SK-N-SH (cell line): Measurements from ENCODE around the gene CPLANE1. TPM values are rescaled to one million over a fixed set of nuclear protein-coding genes. Genes with fewer than 3 reads are reported as not detected.
"Not testable (repeated sequence)": the region's sequence is repeated elsewhere in the genome, so short reads cannot be mapped to it uniquely, and the experiment has no call there.

Experiments used
- CTCF ChIA-PET: fragments of 300-600, 350-600 bp; formaldehyde crosslinking; extraction: SDS; loops from one replicate; lab custom pipeline; 2021; lab: Yijun Ruan, JAX
- POLR2A ChIA-PET: fragments of 350-600 bp; sonication (Branson Sonifier 250); formaldehyde crosslinking; extraction: SDS; loops from one replicate; lab custom pipeline; 2020; ENCODE audit warnings: antibody characterized with exemption, inconsistent platforms; lab: Yijun Ruan, JAX
- DNase-seq: peaks from one replicate; pipeline ENCODE4 v3.0.0; 2012
- H2AFZ ChIP-seq: fragments of 200-600 bp; sonication (generic); 2 replicates; pipeline ENCODE4 v1.8.1; 2016; ENCODE audit warnings: antibody characterized with exemption, mild to moderate bottlenecking, low read depth
- H3F3A ChIP-seq: fragments of 200-600 bp; sonication (generic); replicated peaks from 2 replicates; pipeline ENCODE3; 2016; ENCODE audit warnings: antibody characterized with exemption, mild to moderate bottlenecking; ENCODE audit not compliant: insufficient read depth
- H3K27ac ChIP-seq, 2 experiments: fragments of 200-500 bp in 1 of 2; fragments of 200-600 bp in 1 of 2; sonication (Bioruptor generic) in 1 of 2; sonication (generic), shearing (Covaris generic) in 1 of 2; 2 replicates each; pipeline versions ENCODE4 v1.5.1 to v1.6.1; 2014 to 2016; ENCODE audit warnings: low read depth in 2 of 2, inconsistent platforms in 1 of 2, low read length in 1 of 2, mild to moderate bottlenecking in 1 of 2, mixed read lengths in 1 of 2
- H3K27me3 ChIP-seq: fragments of 200-600 bp; sonication (generic), shearing (Covaris generic); 2 replicates; pipeline ENCODE4 v1.6.1; 2016; ENCODE audit warnings: mixed run types; ENCODE audit not compliant: insufficient read depth
- H3K36me3 ChIP-seq, 2 experiments: fragments of 200-500 bp in 1 of 2; fragments of 200-600 bp in 1 of 2; sonication (Bioruptor generic) in 1 of 2; sonication (generic) in 1 of 2; replicated peaks in 1 of 2; 2 replicates each; pipeline versions ENCODE3 to v1.5.1; 2014 to 2016; ENCODE audit warnings: low read length in 1 of 2, mild to moderate bottlenecking in 1 of 2; ENCODE audit not compliant: insufficient read depth in 2 of 2, control insufficient read depth in 1 of 2
- H3K4me1 ChIP-seq, 2 experiments: fragments of 200-500 bp in 1 of 2; fragments of 200-600 bp in 1 of 2; sonication (Bioruptor generic) in 1 of 2; sonication (generic), shearing (Covaris generic) in 1 of 2; 2 replicates each; pipeline versions ENCODE4 v1.5.1 to v1.6.1; 2014 to 2016; ENCODE audit warnings: low read depth in 1 of 2, low read length in 1 of 2, mixed run types in 1 of 2; ENCODE audit not compliant: insufficient read depth in 2 of 2, control insufficient read depth in 1 of 2
- H3K4me2 ChIP-seq: fragments of 200-600 bp; sonication (generic), shearing (Covaris generic); 2 replicates; pipeline ENCODE4 v1.6.1; 2017; ENCODE audit warnings: mixed run types
- H3K4me3 ChIP-seq, 2 experiments: fragments of 200-500 bp in 1 of 2; fragments of 200-600 bp in 1 of 2; sonication (Bioruptor generic) in 1 of 2; sonication (generic), shearing (Covaris generic) in 1 of 2; 2 replicates each; pipeline versions ENCODE4 v1.5.1 to v1.8.1; 2014 to 2016; ENCODE audit warnings: low read depth in 2 of 2, inconsistent platforms in 1 of 2, low read length in 1 of 2, mild to moderate bottlenecking in 1 of 2, mixed read lengths in 1 of 2, moderate library complexity in 1 of 2
- H3K79me2 ChIP-seq: fragments of 200-600 bp; sonication (generic); 2 replicates; pipeline ENCODE4 v1.8.1; 2017; ENCODE audit warnings: mild to moderate bottlenecking; ENCODE audit not compliant: insufficient read depth
- H3K9ac ChIP-seq: fragments of 200-600 bp; sonication (generic); 2 replicates; pipeline ENCODE4 v1.6.1; 2017; ENCODE audit warnings: mixed run types
- H3K9me2 ChIP-seq: fragments of 200-600 bp; sonication (generic); 2 replicates; pipeline ENCODE4 v1.6.1; 2017; ENCODE audit warnings: mixed run types
- H3K9me3 ChIP-seq: fragments of 200-600 bp; sonication (generic); 2 replicates; pipeline ENCODE4 v1.6.1; 2017; ENCODE audit warnings: mixed run types, mild to moderate bottlenecking, moderate library complexity
- H4K20me1 ChIP-seq: fragments of 200-600 bp; sonication (generic); 2 replicates; pipeline ENCODE4 v1.6.1; 2017; ENCODE audit warnings: mild to moderate bottlenecking, mixed run types; ENCODE audit not compliant: insufficient read depth
- CTCF ChIP-seq: fragments of 200-600 bp; sonication (generic); IDR thresholded peaks from 2 replicates; pipeline ENCODE4 v1.6.1; 2017; ENCODE audit warnings: antibody characterized with exemption, mild to moderate bottlenecking, moderate library complexity
- EP300 ChIP-seq, 2 experiments: IDR thresholded peaks; 2 replicates each; pipeline versions ENCODE4 v1.4.0 to v1.6.1; 2012; ENCODE audit warnings: borderline replicate concordance in 1 of 2, low read depth in 1 of 2, low read length in 1 of 2
- EZH2phosphoT487 ChIP-seq: fragments of 200-600 bp; sonication (generic); IDR thresholded peaks from 2 replicates; pipeline ENCODE4 v1.6.1; 2017; ENCODE audit warnings: low read depth, mixed run types, mild to moderate bottlenecking, antibody characterized with exemption, moderate library complexity, borderline replicate concordance
- FOXM1 ChIP-seq: IDR thresholded peaks from 2 replicates; pipeline ENCODE4 v1.4.0; 2012; ENCODE audit warnings: low read depth, mild to moderate bottlenecking
- GABPA ChIP-seq: IDR thresholded peaks from 2 replicates; pipeline ENCODE4 v1.4.0; 2012; ENCODE audit warnings: low read depth, mild to moderate bottlenecking
- JUND ChIP-seq: IDR thresholded peaks from 2 replicates; pipeline ENCODE4 v1.4.0; 2012
- NFIC ChIP-seq: IDR thresholded peaks from 2 replicates; pipeline ENCODE4 v1.4.0; 2012; ENCODE audit warnings: borderline replicate concordance
- RCOR1 ChIP-seq: fragments of 150-350 bp; IDR thresholded peaks from 2 replicates; pipeline ENCODE4 v1.6.1; 2017; ENCODE audit warnings: antibody characterized with exemption, low read length
- RFX5 ChIP-seq: IDR thresholded peaks from 2 replicates; pipeline ENCODE4 v1.6.1; 2012; ENCODE audit warnings: mild to moderate bottlenecking, improper control_type of control experiment, low read length
- SIN3A ChIP-seq: IDR thresholded peaks from 2 replicates; pipeline ENCODE4 v1.6.1; 2012; ENCODE audit warnings: low read depth, mild to moderate bottlenecking, low read length, moderate library complexity, borderline replicate concordance
- SMC3 ChIP-seq: IDR thresholded peaks from 2 replicates; pipeline ENCODE4 v1.6.1; 2012; ENCODE audit warnings: low read depth, low read length, improper control_type of control experiment
- TCF12 ChIP-seq: IDR thresholded peaks from 2 replicates; pipeline ENCODE4 v1.4.0; 2012
- YY1 ChIP-seq: IDR thresholded peaks from 2 replicates; pipeline ENCODE4 v1.4.0; 2012; ENCODE audit warnings: low read depth, mild to moderate bottlenecking
- WGBS: methylation state at CpG from one replicate; pipeline ENCODE4 v1.1.6; 2017; ENCODE audit warnings: low lambda C conversion rate; 5-methylcytosine and 5-hydroxymethylcytosine counted together
- polyA plus RNA-seq, 3 experiments: library from polyadenylated mRNA; depleted of rRNA; stranded (reverse); fragments of >200 nt; gene quantifications; 2 replicates each; pipeline ENCODE4 v1.2.3, GENCODE V29; 2012

Gene CPLANE1
- polyA plus RNA-seq, 1 of the 3 experiments (the other 2 are of a cell fraction), result 3.6 TPM

- TF ChIP-seq CTCF, result no peak
- TF ChIP-seq EZH2phosphoT487, result no peak
- no peak for TF ChIP-seq SIN3A
- no peak for TF ChIP-seq NFIC
- no peak for TF ChIP-seq EP300 (IDR thresholded peaks at IDR 0.05; ENCODE audit: borderline replicate concordance in 1 of 2, low read depth in 1 of 2, low read length in 1 of 2)
- TF ChIP-seq GABPA, result no peak
- TF ChIP-seq, all 33 proteins: peak for 0
These were observed 34.1 kb upstream of the CPLANE1 start (continued) for GRCh38 chr5:37283214-37283820.

DNA sequence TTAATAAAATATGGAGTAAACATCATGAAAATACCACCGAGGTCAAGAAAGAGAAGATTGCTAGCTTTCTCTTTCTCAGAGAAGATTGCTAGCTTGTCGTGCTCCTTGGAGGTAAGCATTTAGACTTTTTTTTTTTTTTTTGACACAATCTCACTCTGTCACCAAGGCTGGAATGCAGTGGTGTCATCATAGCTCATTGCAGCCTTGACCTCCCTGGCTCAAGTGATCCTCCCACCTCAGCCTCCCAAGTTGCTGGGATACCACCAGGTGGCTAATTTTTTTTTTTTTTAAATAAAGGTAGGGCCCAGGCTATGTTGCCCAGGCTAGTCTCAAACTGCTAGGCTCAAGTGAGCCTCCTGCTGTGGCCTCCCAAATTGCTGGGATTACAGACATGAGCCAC lies 26.3 kb upstream of the CPLANE1 start:
- no peaks in the 10 kb centered on the region for H3K79me2 ChIP-seq
- no peak overlapping the region for H3K9ac ChIP-seq
- H3K27ac ChIP-seq, result no peak overlapping the region
- no peaks in the 10 kb centered on the region for H3K27me3 ChIP-seq
- no peak for DNase-seq
- POLR2A ChIA-PET, result no interaction called here
- no peak for TF ChIP-seq RCOR1
- no peak for TF ChIP-seq YY1
- TF ChIP-seq, all 33 proteins: peak for 0
- 67% methylated on average over 2 of the region's 2 CpGs for WGBS
- H3K9me2 ChIP-seq, result no peaks in the 10 kb centered on the region
- no peaks in the 10 kb centered on the region for H3F3A ChIP-seq
- no peaks in the 10 kb centered on the region for H4K20me1 ChIP-seq
- H3K4me1 ChIP-seq, result no peaks in the 10 kb centered on the region
- no peaks in the 10 kb centered on the region for H3K9me3 ChIP-seq
- no peak overlapping the region for H3K4me2 ChIP-seq
- no peak overlapping the region for H3K4me3 ChIP-seq
- no peak overlapping the region for H2AFZ ChIP-seq
- no peaks in the 10 kb centered on the region for H3K36me3 ChIP-seq
- CTCF ChIA-PET, result no interaction called here

DNA sequence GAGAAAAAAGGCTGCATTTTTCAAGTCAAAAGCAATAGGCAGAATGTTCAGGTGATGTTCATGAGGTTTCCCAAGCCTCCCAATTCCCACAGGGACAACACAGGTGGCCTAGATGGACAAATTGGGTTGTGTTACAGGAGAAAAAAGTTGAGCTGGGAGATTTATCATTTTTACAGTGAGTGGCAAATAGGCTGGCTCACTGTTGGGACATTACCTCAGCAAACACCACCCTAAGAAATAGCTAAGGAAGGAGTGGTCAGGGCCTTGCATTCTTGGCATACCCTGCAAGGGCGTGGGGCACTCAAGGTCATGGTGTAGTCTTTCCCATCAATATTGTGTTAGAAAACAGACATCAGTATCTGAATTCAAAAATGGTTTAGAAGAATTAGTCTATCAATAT lies 23.3 kb upstream of the CPLANE1 start:
- DNase-seq, result no peak
- TF ChIP-seq JUND, result no peak
- no peak for TF ChIP-seq RFX5
- TF ChIP-seq SMC3, result no peak
- TF ChIP-seq FOXM1, result no peak
- no peak for TF ChIP-seq RCOR1
- TF ChIP-seq TCF12, result no peak
- no peaks in the 10 kb centered on the region for H4K20me1 ChIP-seq
- H3K4me2 ChIP-seq, result no peak overlapping the region
- no peak overlapping the region for H3K4me3 ChIP-seq
- ChIA-PET CTCF (interaction anchor here (1.0 kb wide), 1 partner anchor 17 kb away, joined by 3 read pairs; no protein-coding TSS in a partner anchor), POLR2A (no interaction called here)
- no peaks in the 10 kb centered on the region for H3K4me1 ChIP-seq
- H3F3A ChIP-seq, result no peaks in the 10 kb centered on the region
- no peaks in the 10 kb centered on the region for H3K27me3 ChIP-seq
- WGBS, result 70% methylated on average over 1 of the region's 1 CpG
- no peaks in the 10 kb centered on the region for H3K9me2 ChIP-seq
- H3K36me3 ChIP-seq, result no peaks in the 10 kb centered on the region
- no peak overlapping the region for H3K9ac ChIP-seq
- no peak overlapping the region; a peak in 1 of 4 replicates for H3K27ac ChIP-seq
- no peaks in the 10 kb centered on the region for H3K9me3 ChIP-seq
- no peaks in the 10 kb centered on the region for H3K79me2 ChIP-seq
- no peak overlapping the region for H2AFZ ChIP-seq

- H4K20me1 ChIP-seq, H3K4me1 ChIP-seq, H3K36me3 ChIP-seq, H3K27me3 ChIP-seq, CTCF ChIA-PET, H3K9ac ChIP-seq, H3K27ac ChIP-seq, H2AFZ ChIP-seq, POLR2A ChIA-PET, H3K79me2 ChIP-seq, H3K9me2 ChIP-seq, H3K4me3 ChIP-seq, H3K4me2 ChIP-seq, DNase-seq, H3F3A ChIP-seq, H3K9me3 ChIP-seq: not testable (repeated sequence)
These were observed 18.9 kb upstream of the CPLANE1 start for GRCh38 chr5:37268100-37268499.
